ENCODE results near the gene KCNA10.

DNA sequence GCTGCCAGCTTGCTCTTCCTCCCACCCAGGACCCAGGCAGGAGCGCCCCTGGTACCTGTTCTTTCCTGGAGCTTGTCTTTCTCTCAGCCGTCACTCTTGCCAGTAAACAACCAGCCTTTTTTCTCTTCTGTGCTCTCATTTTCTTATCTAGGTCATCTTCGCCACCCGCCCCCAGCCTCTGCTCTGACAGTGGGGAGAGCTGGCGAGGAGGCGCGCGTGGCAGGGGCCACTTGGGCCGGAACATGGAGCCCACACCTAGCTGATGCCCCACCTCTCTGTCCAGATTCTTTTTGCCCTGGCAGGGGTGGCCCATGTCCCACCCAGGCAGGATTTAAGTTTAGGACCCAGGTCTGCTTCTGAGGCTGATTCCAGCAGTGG is 35.7 kb downstream of the KCNA10 start:
- TF ChIP-seq POLR2AphosphoS5 (IDR thresholded peaks at IDR 0.05; ENCODE audit: low read depth, low read length) = no peak
- TF ChIP-seq POLR2A (IDR thresholded peaks at IDR 0.05; ENCODE audit: low read depth, low read length) = no peak

Data from GM12892 (cell line).